HepG2 (cell line): ENCODE data around the gene UPK1A. TPM values are rescaled to one million over a fixed set of nuclear protein-coding genes. Genes with fewer than 3 reads are reported as not detected.
A peak's percentile ranks its signal among the peaks of the same experiment; 100 is the strongest.

Source experiments
- BRD4 ChIP-seq: sonication (generic); formaldehyde crosslinking; IDR thresholded peaks from 2 replicates; pipeline ENCODE4 v1.4.0; 2020; ENCODE audit warnings: missing genetic modification reagents
- EEA1 ChIP-seq: sonication (generic); formaldehyde crosslinking; IDR thresholded peaks from 2 replicates; pipeline ENCODE4 v1.5.1; 2020; ENCODE audit warnings: mild to moderate bottlenecking, missing genetic modification reagents, borderline replicate concordance
- FIP1L1 ChIP-seq: fragments of 200-400 bp; formaldehyde crosslinking; IDR thresholded peaks from 2 replicates; pipeline ENCODE4 v1.6.1; 2018; ENCODE audit warnings: low read depth, mild to moderate bottlenecking, low read length, moderate library complexity, borderline replicate concordance; ENCODE audit not compliant: insufficient read depth
- HHEX ChIP-seq: IDR thresholded peaks from 2 replicates; pipeline ENCODE4 v1.6.1; 2016; ENCODE audit warnings: control low read depth
- KLF16 ChIP-seq, 2 experiments: sonication (generic) in 1 of 2; formaldehyde crosslinking in 1 of 2; IDR thresholded peaks; 2 replicates each; pipeline versions ENCODE4 v1.6.1 to v1.8.0; 2016 to 2023; ENCODE audit warnings: missing genetic modification reagents in 2 of 2, missing compliant biosample characterization in 1 of 2
- MED1 ChIP-seq: sonication (generic); formaldehyde crosslinking; IDR thresholded peaks from 2 replicates; pipeline ENCODE4 v1.4.0; 2020; ENCODE audit warnings: missing genetic modification reagents
- PHF21A ChIP-seq: sonication (generic); formaldehyde crosslinking; IDR thresholded peaks from 2 replicates; pipeline ENCODE4 v1.5.0; 2020; ENCODE audit warnings: mild to moderate bottlenecking, missing genetic modification reagents
- RARA ChIP-seq: IDR thresholded peaks from 2 replicates; pipeline ENCODE4 v1.6.1; 2016; ENCODE audit warnings: missing genetic modification reagents, missing compliant biosample characterization
- RARG ChIP-seq: sonication (generic); formaldehyde crosslinking; IDR thresholded peaks from 2 replicates; pipeline ENCODE4 v1.4.0; 2020; ENCODE audit warnings: low read depth, mild to moderate bottlenecking, missing genetic modification reagents
- TBP ChIP-seq: sonication (generic); formaldehyde crosslinking; IDR thresholded peaks from 2 replicates; pipeline ENCODE4 v1.5.0; 2020; ENCODE audit warnings: missing genetic modification reagents
- TEAD2 ChIP-seq: sonication (generic); formaldehyde crosslinking; IDR thresholded peaks from 2 replicates; pipeline ENCODE4 v1.9.0; 2021; ENCODE audit warnings: missing genetic modification reagents
- ZBTB8A ChIP-seq: sonication (generic); formaldehyde crosslinking; IDR thresholded peaks from 2 replicates; pipeline ENCODE4 v1.4.0; 2020; ENCODE audit warnings: mild to moderate bottlenecking, low read depth, missing genetic modification reagents, borderline replicate concordance
- ZFY ChIP-seq: sonication (generic); formaldehyde crosslinking; IDR thresholded peaks from 2 replicates; pipeline ENCODE4 v1.4.0; 2020; ENCODE audit warnings: missing genetic modification reagents
- ZNF484 ChIP-seq: sonication (generic); formaldehyde crosslinking; IDR thresholded peaks from 2 replicates; pipeline ENCODE4 v1.5.1; 2020; ENCODE audit warnings: mild to moderate bottlenecking, low read depth, missing genetic modification reagents, borderline replicate concordance
- ZNF607 ChIP-seq: sonication (generic); formaldehyde crosslinking; IDR thresholded peaks from 2 replicates; pipeline ENCODE4 v1.5.1; 2020; ENCODE audit warnings: missing genetic modification reagents, mild to moderate bottlenecking, borderline replicate concordance
- polyA plus RNA-seq, 8 experiments: library from polyadenylated mRNA; depleted of rRNA in 3 of 8; stranded (reverse) in 7 of 8; unstranded in 1 of 8; fragments of >200 nt; fragmentation: Illumina TruSeq in 4 of 8; extraction: Trizol in 4 of 8; gene quantifications; 2 replicates each; pipeline versions ENCODE4 v1.2.1 to v1.2.3, GENCODE V29; 2011 to 2016; ENCODE audit warnings: low read depth in 4 of 8, missing spikeins in 1 of 8, mixed read lengths in 1 of 8; ENCODE audit not compliant: insufficient read depth in 1 of 8
- total RNA-seq, 5 experiments: library from RNA; depleted of rRNA; stranded (reverse); fragments of >200 nt; fragmentation: Illumina TruSeq; extraction: Trizol; gene quantifications; 2 replicates each; pipeline ENCODE4 v1.2.3, GENCODE V29; 2016; ENCODE audit warnings: low read depth in 1 of 5
- TF ChIP-seq, protein P1 (sequence below): sonication (generic); formaldehyde crosslinking; IDR thresholded peaks from 2 replicates; pipeline ENCODE4 v1.8.0; 2022; ENCODE audit warnings: low read depth, missing genetic modification reagents
- TF ChIP-seq, protein P2 (sequence below): sonication (generic); formaldehyde crosslinking; IDR thresholded peaks from 2 replicates; pipeline ENCODE4 v1.4.0; 2020; ENCODE audit warnings: low read depth, mild to moderate bottlenecking, missing genetic modification reagents
- TF ChIP-seq, protein P3 (sequence below): sonication (generic); formaldehyde crosslinking; conservative IDR thresholded peaks from 2 replicates; pipeline ENCODE4 v1.4.0; 2020; ENCODE audit warnings: missing genetic modification reagents
- TF ChIP-seq, protein P4 (sequence below): sonication (generic); formaldehyde crosslinking; IDR thresholded peaks from 2 replicates; pipeline ENCODE4 v1.5.0; 2020; ENCODE audit warnings: mild to moderate bottlenecking, missing genetic modification reagents

Gene UPK1A
- total and polyA plus RNA-seq, 2 of the 13 experiments (the other 11 are each of a cell fraction or from before 2014, with no cell fraction given): 2.9 TPM; not detected in 1

DNA sequence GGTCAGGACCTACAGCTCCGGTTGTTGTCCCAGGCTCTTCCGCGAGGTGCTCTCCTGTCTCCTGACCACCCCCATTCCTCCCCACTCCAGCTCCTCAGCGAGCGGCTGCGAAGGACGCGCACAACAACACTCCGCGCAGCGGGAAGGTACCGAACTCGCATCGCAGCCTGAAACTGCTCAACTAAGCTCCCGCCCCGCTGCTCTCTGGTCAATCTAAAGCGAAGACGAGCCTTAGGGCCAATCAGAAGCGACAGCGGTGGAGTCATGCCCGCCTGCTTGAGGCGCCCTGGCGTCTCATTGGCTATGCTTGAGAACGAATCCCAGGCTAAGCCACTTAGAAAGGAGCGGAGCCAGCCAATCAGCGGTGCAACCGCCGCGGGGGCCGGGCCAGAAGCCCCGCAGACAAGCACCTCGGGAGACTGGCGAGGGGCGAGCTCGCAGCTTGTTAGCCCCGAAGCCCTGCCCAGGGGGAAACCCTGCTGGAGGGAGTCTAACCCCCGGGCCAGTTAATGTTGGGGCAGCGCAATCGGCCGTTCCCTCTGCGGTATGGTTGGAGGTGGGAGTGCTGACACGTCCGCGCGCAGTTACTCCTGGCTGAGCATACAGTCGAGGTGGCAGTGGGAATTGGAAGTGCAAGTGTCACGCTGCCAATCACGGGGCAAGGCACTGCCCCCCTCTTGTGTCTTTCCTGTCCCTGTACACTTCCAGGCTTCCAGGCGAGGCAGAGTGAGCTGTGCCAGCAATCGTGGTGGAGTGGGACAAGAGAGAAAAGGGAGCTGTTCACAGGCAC is 36.1 kb downstream of the UPK1A start (continued):
- TF ChIP-seq, protein P1, sequence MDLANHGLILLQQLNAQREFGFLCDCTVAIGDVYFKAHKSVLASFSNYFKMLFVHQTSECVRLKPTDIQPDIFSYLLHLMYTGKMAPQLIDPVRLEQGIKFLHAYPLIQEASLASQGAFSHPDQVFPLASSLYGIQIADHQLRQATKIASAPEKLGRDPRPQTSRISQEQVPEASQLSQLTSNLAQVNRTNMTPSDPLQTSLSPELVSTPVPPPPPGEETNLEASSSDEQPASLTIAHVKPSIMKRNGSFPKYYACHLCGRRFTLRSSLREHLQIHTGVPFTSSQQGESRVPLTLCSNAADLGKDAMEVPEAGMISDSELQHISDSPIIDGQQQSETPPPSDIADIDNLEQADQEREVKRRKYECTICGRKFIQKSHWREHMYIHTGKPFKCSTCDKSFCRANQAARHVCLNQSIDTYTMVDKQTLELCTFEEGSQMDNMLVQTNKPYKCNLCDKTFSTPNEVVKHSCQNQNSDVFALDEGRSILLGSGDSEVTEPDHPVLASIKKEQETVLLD (CRISPR knock-in tag): no peak
- TF ChIP-seq TEAD2 (CRISPR knock-in tag): no peak
- no peak for TF ChIP-seq RARA (CRISPR knock-in tag)
- TF ChIP-seq EEA1 (CRISPR knock-in tag): no peak
- TF ChIP-seq ZNF484 (CRISPR knock-in tag): no peak
- TF ChIP-seq RARG (CRISPR knock-in tag): no peak
- peak; percentile 33; the same call in 1 of the 2 replicates for TF ChIP-seq ZNF607 (CRISPR knock-in tag)
- TF ChIP-seq HHEX (CRISPR knock-in tag): no peak
- TF ChIP-seq BRD4 (CRISPR knock-in tag): 0 out of 2 replicates have a peak, but pooled peaks have one; percentile 66
- TF ChIP-seq ZBTB8A (CRISPR knock-in tag): no peak
- TF ChIP-seq, protein P2, sequence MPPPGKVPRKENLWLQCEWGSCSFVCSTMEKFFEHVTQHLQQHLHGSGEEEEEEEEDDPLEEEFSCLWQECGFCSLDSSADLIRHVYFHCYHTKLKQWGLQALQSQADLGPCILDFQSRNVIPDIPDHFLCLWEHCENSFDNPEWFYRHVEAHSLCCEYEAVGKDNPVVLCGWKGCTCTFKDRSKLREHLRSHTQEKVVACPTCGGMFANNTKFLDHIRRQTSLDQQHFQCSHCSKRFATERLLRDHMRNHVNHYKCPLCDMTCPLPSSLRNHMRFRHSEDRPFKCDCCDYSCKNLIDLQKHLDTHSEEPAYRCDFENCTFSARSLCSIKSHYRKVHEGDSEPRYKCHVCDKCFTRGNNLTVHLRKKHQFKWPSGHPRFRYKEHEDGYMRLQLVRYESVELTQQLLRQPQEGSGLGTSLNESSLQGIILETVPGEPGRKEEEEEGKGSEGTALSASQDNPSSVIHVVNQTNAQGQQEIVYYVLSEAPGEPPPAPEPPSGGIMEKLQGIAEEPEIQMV (CRISPR knock-in tag): no peak
- no peak; a peak in 1 of 4 replicates for TF ChIP-seq KLF16 (CRISPR knock-in tag; IDR thresholded peaks at IDR 0.05)
- TF ChIP-seq MED1 (CRISPR knock-in tag): no peak
- peak; percentile 80; the same call in 1 of the 2 replicates for TF ChIP-seq PHF21A (CRISPR knock-in tag)
- TF ChIP-seq, protein P3, sequence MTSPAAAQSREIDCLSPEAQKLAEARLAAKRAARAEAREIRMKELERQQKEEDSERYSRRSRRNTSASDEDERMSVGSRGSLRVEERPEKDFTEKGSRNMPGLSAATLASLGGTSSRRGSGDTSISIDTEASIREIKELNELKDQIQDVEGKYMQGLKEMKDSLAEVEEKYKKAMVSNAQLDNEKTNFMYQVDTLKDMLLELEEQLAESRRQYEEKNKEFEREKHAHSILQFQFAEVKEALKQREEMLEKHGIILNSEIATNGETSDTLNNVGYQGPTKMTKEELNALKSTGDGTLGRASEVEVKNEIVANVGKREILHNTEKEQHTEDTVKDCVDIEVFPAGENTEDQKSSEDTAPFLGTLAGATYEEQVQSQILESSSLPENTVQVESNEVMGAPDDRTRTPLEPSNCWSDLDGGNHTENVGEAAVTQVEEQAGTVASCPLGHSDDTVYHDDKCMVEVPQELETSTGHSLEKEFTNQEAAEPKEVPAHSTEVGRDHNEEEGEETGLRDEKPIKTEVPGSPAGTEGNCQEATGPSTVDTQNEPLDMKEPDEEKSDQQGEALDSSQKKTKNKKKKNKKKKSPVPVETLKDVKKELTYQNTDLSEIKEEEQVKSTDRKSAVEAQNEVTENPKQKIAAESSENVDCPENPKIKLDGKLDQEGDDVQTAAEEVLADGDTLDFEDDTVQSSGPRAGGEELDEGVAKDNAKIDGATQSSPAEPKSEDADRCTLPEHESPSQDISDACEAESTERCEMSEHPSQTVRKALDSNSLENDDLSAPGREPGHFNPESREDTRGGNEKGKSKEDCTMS (CRISPR knock-in tag): no peak
- no peak for TF ChIP-seq TBP
- no peak for TF ChIP-seq FIP1L1
- TF ChIP-seq, protein P4, sequence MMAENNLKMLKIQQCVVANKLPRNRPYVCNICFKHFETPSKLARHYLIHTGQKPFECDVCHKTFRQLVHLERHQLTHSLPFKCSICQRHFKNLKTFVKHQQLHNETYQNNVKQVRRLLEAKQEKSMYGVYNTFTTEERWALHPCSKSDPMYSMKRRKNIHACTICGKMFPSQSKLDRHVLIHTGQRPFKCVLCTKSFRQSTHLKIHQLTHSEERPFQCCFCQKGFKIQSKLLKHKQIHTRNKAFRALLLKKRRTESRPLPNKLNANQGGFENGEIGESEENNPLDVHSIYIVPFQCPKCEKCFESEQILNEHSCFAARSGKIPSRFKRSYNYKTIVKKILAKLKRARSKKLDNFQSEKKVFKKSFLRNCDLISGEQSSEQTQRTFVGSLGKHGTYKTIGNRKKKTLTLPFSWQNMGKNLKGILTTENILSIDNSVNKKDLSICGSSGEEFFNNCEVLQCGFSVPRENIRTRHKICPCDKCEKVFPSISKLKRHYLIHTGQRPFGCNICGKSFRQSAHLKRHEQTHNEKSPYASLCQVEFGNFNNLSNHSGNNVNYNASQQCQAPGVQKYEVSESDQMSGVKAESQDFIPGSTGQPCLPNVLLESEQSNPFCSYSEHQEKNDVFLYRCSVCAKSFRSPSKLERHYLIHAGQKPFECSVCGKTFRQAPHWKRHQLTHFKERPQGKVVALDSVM (CRISPR knock-in tag): no peak
- 0 out of 2 replicates have a peak, but pooled peaks have one; percentile 10 for TF ChIP-seq ZFY (CRISPR knock-in tag)
